ENCODE data around the gene COL28A1.

- no peak for TF ChIP-seq KAT7 (CRISPR knock-in tag; IDR thresholded peaks at IDR 0.05; ENCODE audit: borderline replicate concordance)
- no peak for TF ChIP-seq GABPB1 (CRISPR knock-in tag; IDR thresholded peaks at IDR 0.05)
Measured at GRCh38 chr7:7422641-7423040, 113.0 kb downstream of the COL28A1 start.
